Colon (tissue), 2 donors: ENCODE measurements around the gene CYP27B1.

Experiments
- FAIRE-seq: peaks from 2 replicates; lab custom pipeline; 2012; peaks lifted over from hg19 to GRCh38; lab: Jason Lieb, UNC
- donor health status: control.
- donor health status: control.

Gene CYP27B1

GRCh38 chr12:57735198-57735855 is 31.6 kb downstream of the CYP27B1 start:
- FAIRE-seq, result no peak

GRCh38 chr12:57734591-57734990 is 32.3 kb downstream of the CYP27B1 start:
- no peak for FAIRE-seq

- no peak for FAIRE-seq
These were observed 33.0 kb downstream of the CYP27B1 start for GRCh38 chr12:57733928-57734327.

GRCh38 chr12:57732726-57733593 is 33.9 kb downstream of the CYP27B1 start:
- no peak for FAIRE-seq

GRCh38 chr12:57732270-57732669 is 34.6 kb downstream of the CYP27B1 start:
- FAIRE-seq, result no peak

GRCh38 chr12:57731411-57732080 is 35.3 kb downstream of the CYP27B1 start:
- no peak for FAIRE-seq

GRCh38 chr12:57730336-57731067 is 36.4 kb downstream of the CYP27B1 start:
- FAIRE-seq, result no peak

- FAIRE-seq, result no peak
These were observed 37.5 kb downstream of the CYP27B1 start for GRCh38 chr12:57729321-57729844.

- FAIRE-seq, result no peak
These were observed 39.0 kb downstream of the CYP27B1 start for GRCh38 chr12:57727758-57728395.

GRCh38 chr12:57726884-57727757 is 39.8 kb downstream of the CYP27B1 start:
- FAIRE-seq, result no peak

- FAIRE-seq, result no peak
These were observed 40.6 kb downstream of the CYP27B1 start for GRCh38 chr12:57726151-57726883.

- no peak for FAIRE-seq
These were observed 41.1 kb downstream of the CYP27B1 start for GRCh38 chr12:57725851-57726150.

- FAIRE-seq, result no peak
These were observed 41.7 kb downstream of the CYP27B1 start for GRCh38 chr12:57724936-57725740.

- FAIRE-seq, result no peak
These were observed 42.6 kb downstream of the CYP27B1 start for GRCh38 chr12:57724003-57724935.

- FAIRE-seq, result no peak
These were observed 43.3 kb downstream of the CYP27B1 start for GRCh38 chr12:57723630-57723962.

GRCh38 chr12:57722716-57723629 is 43.9 kb downstream of the CYP27B1 start:
- no peak for FAIRE-seq
